Neural cell (in vitro differentiated cells): ENCODE measurements around the gene FABP1.

Source experiments
- EP300 ChIP-seq: fragments of 450-650 bp; conservative IDR thresholded peaks from 2 replicates; pipeline ENCODE4 v1.6.1; 2014; ENCODE audit warnings: antibody characterized with exemption, mild to moderate bottlenecking, moderate library complexity; ENCODE audit not compliant: poor library complexity, severe bottlenecking
- EZH2 ChIP-seq: fragments of 200-600, 300-800 bp; shearing (Covaris generic), sonication (generic); IDR thresholded peaks from 2 replicates; pipeline ENCODE4 v1.6.1; 2014; ENCODE audit warnings: antibody characterized with exemption, low read length, borderline replicate concordance, mild to moderate bottlenecking; ENCODE audit not compliant: insufficient read depth, poor library complexity, severe bottlenecking
- MXI1 ChIP-seq: fragments of 450-650 bp; conservative IDR thresholded peaks from 2 replicates; pipeline ENCODE4 v1.6.1; 2014; ENCODE audit warnings: antibody characterized with exemption, mild to moderate bottlenecking; ENCODE audit not compliant: poor library complexity, severe bottlenecking
- POLR2AphosphoS5 ChIP-seq: IDR thresholded peaks from 2 replicates; pipeline ENCODE4 v1.6.1; 2012
- RAD21 ChIP-seq: fragments of 450-650 bp; conservative IDR thresholded peaks from 2 replicates; pipeline ENCODE4 v1.6.1; 2014; ENCODE audit warnings: antibody characterized with exemption, mild to moderate bottlenecking, moderate library complexity
- SMC3 ChIP-seq: fragments of 450-650 bp; conservative IDR thresholded peaks from 2 replicates; pipeline ENCODE4 v1.6.1; 2014; ENCODE audit warnings: antibody characterized with exemption, mild to moderate bottlenecking, moderate library complexity; ENCODE audit not compliant: poor library complexity
- TAF1 ChIP-seq: IDR thresholded peaks from 2 replicates; pipeline ENCODE4 v1.6.1; 2012; ENCODE audit warnings: low read depth
- TF ChIP-seq, protein P1 (sequence below): fragments of 450-650 bp; IDR thresholded peaks from 2 replicates; pipeline ENCODE4 v1.5.1; 2014; ENCODE audit warnings: antibody characterized with exemption, mild to moderate bottlenecking, moderate library complexity; ENCODE audit not compliant: poor library complexity, severe bottlenecking

- TF ChIP-seq POLR2AphosphoS5 (no peak), TAF1 (no peak), SMC3 (no peak), RAD21 (no peak), EZH2 (no peak), MXI1 (no peak), EP300 (no peak)
- TF ChIP-seq, protein P1, sequence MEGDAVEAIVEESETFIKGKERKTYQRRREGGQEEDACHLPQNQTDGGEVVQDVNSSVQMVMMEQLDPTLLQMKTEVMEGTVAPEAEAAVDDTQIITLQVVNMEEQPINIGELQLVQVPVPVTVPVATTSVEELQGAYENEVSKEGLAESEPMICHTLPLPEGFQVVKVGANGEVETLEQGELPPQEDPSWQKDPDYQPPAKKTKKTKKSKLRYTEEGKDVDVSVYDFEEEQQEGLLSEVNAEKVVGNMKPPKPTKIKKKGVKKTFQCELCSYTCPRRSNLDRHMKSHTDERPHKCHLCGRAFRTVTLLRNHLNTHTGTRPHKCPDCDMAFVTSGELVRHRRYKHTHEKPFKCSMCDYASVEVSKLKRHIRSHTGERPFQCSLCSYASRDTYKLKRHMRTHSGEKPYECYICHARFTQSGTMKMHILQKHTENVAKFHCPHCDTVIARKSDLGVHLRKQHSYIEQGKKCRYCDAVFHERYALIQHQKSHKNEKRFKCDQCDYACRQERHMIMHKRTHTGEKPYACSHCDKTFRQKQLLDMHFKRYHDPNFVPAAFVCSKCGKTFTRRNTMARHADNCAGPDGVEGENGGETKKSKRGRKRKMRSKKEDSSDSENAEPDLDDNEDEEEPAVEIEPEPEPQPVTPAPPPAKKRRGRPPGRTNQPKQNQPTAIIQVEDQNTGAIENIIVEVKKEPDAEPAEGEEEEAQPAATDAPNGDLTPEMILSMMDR: no peak
These were observed 4.5 kb downstream of the FABP1 start for GRCh38 chr2:88123164-88123974.
